DLD1 (cell line): ENCODE measurements around the gene F8.
"Not testable (repeated sequence)": the region's sequence is repeated elsewhere in the genome, so short reads cannot be mapped to it uniquely, and the experiment has no call there.

Source experiments
- in situ Hi-C: cut with HindIII; loops from 2 replicates; pipeline ENCODE4 v1.10.0; 2017; ENCODE audit warnings: low sequenced_read_pairs

F8 gene

GRCh38 chrX:154886069-154886788, 136.3 kb downstream of the F8 start, which contains the start of gene F8A1:
Gene F8A1 (plus strand): TSS chrX:154886355. CDS start chrX:154886375, 20 bp downstream.
- in situ Hi-C loops, result not testable (repeated sequence)

DNA sequence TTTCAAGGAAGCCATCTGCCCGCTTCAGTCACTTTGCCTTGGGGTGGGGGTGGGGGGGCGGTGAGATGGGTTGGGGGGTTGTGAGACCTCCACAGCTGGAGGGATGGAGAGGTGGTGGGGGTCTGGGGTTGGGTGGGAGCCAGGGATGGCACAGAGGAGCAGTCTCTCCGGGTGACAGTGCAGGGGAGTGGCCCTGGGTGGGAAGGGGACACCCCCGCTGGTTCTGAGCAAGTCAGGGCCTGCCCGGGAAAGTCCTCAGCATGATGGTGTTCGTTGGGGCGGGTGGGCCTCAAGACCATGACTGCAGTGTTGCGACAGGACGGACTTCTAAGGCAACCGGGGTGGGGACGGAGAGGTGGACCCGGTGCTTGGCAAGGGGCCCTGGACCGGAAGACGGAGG, 137.0 kb downstream of the F8 start:
- in situ Hi-C loops, result not testable (repeated sequence)

DNA sequence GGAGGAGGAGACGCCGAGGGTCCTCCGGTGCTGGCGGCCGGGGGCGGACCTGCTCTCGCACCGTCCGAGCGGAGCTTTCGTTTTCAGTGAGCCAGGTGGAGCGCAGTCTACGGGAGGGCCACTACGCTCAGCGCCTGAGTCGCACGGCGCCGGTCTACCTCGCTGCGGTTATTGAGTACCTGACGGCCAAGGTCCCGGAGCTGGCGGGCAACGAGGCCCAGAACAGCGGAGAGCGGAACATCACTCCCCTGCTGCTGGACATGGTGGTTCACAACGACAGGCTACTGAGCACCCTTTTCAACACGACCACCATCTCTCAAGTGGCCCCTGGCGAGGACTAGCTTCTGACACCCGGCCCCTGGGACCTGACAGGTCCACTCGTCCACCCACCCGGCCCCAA, 137.5 kb downstream of the F8 start:
- in situ Hi-C loops, result not testable (repeated sequence)

DNA sequence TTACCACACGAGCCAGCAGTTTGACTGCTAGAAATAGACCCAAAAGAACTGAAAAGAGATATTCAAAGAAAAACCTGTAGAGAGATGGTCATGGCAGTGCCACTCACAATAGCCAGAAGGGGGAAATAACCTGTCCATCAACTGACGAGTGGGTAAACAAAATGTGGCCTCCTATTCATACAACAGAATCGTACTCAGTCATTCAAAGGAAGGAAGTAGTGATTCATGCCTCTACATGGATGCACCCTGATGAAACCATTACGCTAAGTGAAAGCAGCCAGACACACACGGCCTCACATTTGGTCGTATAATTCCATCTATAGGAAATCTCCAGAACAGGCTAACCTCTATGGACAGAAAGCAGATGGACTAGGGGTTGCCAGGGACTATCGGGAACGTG, 138.5 kb downstream of the F8 start:
- in situ Hi-C loops, result not testable (repeated sequence)

DNA sequence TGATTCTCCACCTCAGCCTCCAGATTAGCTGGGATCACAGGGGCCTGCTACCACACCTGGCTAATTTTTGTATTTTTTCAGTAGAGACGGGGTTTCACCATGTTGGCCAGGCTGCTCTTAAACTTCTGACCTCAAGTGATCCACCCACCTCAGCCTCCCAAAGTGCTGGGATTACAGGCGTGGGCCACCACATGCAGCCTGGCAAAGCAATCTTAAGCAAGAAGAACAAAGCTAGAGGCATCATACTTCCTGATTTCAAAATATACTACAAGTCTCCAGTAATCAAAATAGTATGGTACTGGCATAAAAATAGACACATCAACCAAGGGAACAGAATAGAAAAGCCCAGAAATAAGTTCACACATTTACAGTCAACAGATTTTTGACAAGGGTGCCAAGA, 149.2 kb downstream of the F8 start:
- in situ Hi-C loops, result no loop called here

DNA sequence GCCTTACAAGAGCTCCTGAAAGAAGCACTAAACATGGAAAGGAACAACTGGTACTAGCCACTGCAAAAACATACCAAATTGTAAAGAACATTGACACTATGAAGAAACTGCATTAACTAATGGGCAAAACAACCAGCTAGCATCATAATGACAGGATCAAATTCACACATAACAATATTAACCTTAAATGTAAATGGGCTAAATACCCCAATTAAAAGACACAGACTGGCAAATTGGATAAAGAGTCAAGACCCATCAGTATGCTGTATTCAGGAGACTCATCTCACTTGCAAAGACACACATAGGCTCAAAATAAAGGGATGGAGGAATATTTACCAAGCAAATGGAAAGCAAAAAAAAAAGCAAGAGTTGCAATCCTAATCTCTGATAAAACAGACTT, 154.0 kb downstream of the F8 start:
- in situ Hi-C loops, result not testable (repeated sequence)

GRCh38 chrX:154855256-154855655, 167.3 kb downstream of the F8 start:
- in situ Hi-C loops, result no loop called here

DNA sequence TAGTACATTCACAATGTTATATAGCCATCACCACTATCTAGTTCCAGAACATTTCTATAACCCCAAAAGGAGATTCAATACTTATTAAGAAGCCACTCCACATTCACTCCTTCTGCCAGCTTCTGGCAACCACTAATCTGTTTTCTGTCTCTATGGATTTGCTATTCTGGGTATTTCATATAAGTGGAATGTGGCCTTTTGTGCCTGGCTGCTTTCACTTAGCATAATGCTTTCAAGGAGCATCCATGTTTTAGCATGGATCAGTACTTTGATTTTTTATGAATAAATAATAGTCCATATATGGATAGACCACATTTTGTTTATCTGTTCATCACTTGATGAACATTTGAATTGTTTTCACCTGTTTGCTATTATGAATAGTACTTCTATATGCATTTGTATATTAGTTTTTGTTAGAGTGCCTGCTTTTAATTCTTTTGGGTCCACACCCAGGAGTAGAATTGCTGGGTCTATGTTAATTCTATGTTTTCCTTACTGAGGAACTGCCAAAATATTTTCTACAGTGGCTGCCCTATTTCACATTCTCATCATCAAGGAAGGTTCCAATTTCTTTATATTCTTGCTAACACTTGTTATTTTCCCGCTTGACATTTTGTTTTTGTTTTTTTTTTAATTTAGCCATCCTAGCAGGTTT, 171.4 kb downstream of the F8 start:
- in situ Hi-C loops, result no loop called here

DNA sequence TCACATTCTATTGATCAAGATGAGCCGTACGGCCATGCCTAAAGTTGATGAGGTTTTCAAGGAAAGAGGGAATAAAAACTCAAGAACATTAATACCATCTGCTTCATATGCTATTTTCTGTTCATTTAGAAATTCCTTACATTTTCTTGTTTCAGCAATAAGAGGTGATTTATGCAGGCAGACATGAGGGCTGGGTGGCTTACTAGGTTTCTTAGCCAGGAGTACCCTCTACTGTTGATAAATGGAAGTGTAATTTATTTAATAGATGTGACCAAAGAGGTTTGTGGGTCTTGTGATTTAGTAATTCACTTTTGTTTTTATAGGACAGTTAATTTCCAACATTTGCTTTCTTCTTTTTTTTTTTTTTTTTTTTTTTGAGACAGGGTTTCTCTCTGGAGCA, 181.7 kb downstream of the F8 start:
- in situ Hi-C loops, result no loop called here

DNA sequence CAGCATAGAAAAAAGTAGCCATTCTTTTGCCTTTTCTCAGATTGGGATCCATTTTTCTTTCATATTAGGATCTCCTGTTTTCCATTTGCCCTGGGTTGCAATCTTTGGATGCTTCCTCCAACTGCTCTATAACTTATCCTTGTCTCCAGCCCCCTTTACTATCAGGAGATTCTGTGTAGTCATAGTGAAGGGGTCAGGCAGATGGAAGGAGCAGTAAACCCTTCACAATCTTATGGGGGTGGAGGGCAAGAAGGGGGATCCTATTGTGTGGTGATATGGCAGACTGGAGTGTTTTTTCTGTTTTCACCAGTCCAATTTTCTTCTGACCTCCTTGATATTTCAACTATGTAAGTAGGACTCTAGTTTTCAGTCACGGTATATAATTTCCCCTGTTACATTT, 186.4 kb downstream of the F8 start:
- in situ Hi-C loops, result no loop called here

- in situ Hi-C loops, result no loop called here
These were observed 188.0 kb downstream of the F8 start, which contains the start of gene SMIM9 for GRCh38 chrX:154834562-154834961. Gene SMIM9 (minus strand): TSS chrX:154834662. CDS start chrX:154830856, 3,806 bp downstream.

GRCh38 chrX:154833746-154834274, 188.7 kb downstream of the F8 start:
- in situ Hi-C loops, result no loop called here

DNA sequence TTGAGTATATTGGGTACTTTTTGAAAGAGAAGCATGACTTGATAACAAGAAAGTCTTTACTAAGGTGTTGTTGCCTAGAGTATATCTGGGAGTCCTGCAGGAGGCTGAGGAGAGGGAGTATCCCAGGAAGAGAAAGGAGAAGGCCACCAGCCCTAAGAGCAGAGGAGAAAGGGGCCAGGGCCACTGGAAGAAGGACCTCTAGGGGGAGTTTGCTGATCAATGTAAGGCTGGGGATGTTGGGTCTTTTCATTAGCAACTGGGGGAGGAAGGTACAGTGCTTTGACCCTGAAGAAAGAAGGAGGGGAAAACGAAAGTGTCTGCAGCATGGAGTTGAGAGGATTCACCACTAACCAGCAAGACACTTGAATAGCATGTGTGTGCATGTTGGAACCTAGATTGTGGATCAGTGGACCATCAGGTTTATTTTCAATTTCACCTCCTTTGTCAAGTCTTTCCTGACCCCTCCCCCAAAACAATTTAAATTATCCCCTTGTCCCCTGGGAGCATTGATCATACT, 192.5 kb downstream of the F8 start:
- in situ Hi-C loops, result no loop called here

GRCh38 chrX:154829134-154829533, 193.4 kb downstream of the F8 start:
- in situ Hi-C loops, result no loop called here

GRCh38 chrX:154828016-154828408, 194.5 kb downstream of the F8 start:
- in situ Hi-C loops, result no loop called here

- in situ Hi-C loops, result no loop called here
These were observed 195.1 kb downstream of the F8 start for GRCh38 chrX:154827194-154828015.

DNA sequence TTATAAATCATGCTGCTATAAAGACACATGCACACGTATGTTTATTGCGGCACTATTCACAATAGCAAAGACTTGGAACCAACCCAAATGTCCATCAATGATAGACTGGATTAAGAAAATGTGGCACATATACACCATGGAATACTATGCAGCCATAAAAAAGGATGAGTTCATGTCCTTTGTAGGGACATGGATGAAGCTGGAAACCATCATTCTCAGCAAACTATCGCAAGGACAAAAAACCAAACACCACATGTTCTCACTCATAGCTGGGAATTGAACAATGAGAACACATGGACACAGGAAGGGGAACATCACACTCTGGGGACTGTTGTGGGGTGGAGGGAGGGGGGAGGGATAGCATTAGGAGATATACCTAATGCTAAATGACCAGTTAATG, 196.9 kb downstream of the F8 start:
- in situ Hi-C loops, result not testable (repeated sequence)

- in situ Hi-C loops, result no loop called here
These were observed 197.9 kb downstream of the F8 start for GRCh38 chrX:154824638-154825037.

DNA sequence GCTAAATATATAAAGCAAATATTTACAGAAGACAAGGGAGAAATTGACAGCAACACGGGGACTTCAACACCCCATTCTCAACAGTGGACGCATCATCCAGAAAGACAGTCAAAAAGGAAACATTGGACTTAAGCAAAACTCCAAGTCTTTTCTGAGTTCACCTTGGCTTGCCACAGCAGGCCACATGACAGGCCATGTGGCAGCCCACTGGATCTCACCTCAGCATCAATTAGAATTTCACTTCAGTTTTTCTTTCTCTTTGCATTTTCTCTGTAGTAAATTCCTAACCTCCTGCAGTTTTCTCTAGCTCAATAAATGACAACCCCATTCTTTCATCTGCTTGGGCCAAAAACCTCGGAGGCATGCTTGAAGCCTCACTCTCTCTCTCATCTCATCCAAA, 200.5 kb downstream of the F8 start:
- in situ Hi-C loops, result no loop called here

GRCh38 chrX:154821523-154821922, 201.0 kb downstream of the F8 start:
- in situ Hi-C loops, result no loop called here

DNA sequence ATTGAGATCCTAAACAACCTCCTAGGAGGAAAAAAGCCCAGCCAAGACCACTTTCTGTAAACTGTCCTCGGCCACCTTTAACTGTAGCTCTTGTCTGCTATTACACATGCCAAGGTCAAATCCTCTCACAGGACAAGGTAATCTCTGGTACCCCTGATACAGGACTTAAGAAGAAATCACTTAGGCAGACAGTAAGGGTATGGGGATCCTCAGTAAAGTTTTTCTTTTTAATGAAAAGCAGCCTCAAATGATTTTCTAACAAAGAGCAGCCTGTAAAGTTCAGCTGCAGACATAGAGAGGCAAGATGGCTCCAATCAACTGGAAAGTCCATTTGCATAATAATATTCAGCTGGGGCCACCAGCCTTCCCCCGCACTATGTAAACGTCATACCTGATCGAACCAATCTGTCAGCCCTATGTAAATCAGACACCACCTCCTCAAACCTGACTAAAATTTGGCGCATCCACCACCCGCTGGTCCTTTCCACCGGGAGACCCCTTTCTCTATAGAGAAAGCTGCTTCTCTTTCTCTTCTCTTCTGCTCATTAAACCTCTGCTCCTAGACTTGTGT, 202.7 kb downstream of the F8 start:
- in situ Hi-C loops, result no loop called here
